HG03521 (cell line): ENCODE data around the gene CRHBP.
"Not testable (repeated sequence)": the region's sequence is repeated elsewhere in the genome, so short reads cannot be mapped to it uniquely, and the experiment has no call there.

ENCODE experiments used
- ATAC-seq: cut with Tn5 transposase; IDR thresholded peaks from one replicate; pipeline ENCODE4 v1.9.1; 2021; ENCODE audit warnings: mild to moderate bottlenecking, moderate library complexity; ENCODE audit not compliant: unreplicated experiment

CRHBP gene

GRCh38 chr5:76956033-76956432 is 3.2 kb downstream of the CRHBP start:
- ATAC-seq: no peak

DNA sequence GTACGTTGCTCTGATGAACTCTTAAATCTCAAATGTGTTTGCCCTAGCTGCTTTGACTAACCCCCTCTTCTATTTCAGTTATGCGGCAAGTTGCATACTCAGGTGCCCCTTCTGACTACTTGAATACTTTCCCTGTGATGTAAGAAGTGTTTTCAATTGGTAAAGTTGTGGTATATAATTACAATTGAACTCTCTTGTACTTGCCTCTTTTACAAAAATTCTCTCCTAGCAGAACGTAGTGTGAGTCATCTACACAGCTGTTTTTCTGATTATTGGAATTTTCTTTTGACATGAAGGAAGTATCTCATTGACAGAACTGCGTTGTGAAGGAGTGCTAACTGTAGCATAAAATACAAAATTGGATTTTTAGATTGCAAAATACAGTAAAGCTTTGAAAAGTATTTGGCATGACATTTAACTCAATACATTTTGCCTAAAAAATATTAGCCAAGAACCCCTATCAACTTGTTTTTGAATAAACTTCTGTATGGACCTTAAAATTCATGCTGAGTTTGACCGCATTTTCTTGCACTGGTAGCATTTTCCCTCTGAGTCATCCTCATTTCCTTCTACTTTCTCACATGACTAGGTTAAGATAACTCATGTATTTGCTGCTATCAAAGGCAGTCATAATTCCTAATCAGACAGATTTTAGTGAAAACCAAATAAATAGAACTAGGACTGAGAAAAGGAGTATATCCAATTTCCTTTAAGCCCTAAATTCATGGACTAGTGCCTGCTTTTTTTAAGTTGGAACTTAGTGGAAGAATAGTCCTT is 6.3 kb downstream of the CRHBP start:
- no peak for ATAC-seq

DNA sequence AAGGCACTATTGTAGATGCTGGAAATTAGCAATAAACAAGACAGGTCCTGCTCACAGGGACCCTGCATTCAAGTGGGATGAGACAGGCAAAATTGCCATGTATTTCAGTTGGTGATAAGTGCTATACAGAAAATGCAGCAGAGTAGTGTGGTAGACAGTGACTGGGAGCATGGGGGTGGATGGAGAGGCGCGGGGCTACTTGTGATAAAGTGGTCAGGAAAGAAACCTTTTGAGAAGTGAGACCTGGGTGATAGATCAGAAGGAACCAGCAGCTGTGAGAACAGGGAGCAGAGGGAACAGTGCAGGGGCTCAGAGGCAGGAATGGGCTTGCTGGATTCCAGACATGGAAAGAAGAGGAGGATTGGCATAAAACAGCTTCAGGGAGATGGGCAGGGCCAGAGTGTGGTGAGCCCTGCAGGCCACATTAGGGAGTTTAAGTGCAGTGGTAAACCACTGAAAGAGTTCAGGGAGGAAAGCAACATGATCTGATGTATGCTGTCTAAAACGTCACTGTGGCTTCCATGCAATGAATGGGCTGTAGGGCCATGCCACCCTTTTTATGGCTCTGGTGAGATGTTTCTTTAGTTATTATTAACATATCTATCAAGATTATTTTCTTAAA is 7.3 kb downstream of the CRHBP start:
- no peak for ATAC-seq

DNA sequence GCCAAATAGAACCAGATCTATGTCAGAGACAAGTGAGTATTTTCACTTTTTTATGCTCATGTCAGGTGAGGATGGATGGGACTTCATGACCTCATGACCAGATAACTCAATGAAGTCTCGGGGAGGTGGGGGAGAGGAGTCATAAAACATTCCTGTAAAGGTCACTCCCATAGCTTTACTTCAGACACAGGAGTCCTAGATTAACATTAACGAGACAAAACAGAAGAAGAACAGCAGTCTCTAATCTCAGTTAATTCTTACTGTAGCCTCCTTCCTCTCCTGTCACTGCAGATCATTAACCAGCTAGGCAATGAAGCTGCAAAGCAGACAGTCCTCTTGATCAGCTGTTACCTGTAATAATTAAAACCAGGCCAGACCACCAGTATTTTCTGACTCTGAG is 11.2 kb downstream of the CRHBP start:
- ATAC-seq: no peak

DNA sequence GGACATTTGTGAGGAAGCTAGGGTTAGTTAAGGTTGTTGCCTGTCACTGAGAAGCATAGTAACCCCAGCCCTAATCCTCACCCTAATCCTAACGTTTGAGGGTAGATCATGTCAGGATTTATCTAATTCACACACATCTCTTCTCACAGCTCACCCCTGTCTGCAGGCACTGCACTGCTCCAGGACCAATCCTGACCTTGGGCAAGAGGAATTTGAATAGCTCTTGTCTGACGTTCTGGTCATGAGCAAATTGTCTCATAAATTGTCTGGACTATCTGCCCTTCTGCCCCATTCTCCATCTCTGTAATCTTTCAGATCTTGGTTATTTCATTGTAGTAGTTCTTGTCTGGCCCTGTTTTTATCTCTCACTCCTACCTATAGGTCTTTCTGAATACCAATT is 18.7 kb downstream of the CRHBP start:
- no peak for ATAC-seq

DNA sequence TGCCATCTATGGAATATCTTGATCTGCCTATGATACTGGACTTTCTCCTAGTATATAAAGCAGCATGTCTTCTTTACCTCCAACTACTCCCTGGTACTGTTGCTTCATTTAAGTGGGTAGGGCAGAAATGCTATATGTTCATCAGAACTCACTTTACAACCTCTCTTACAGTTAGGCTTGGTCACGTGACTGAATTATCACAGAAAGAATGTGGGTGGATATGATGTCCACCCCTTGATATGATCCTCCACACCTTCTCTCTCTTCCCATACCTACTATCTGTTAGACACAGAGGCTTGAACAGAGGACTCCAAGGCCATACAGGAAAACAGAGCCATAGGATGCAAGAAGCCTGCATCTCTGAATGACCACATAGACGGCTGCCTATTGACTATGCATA is 19.8 kb downstream of the CRHBP start:
- ATAC-seq: no peak

DNA sequence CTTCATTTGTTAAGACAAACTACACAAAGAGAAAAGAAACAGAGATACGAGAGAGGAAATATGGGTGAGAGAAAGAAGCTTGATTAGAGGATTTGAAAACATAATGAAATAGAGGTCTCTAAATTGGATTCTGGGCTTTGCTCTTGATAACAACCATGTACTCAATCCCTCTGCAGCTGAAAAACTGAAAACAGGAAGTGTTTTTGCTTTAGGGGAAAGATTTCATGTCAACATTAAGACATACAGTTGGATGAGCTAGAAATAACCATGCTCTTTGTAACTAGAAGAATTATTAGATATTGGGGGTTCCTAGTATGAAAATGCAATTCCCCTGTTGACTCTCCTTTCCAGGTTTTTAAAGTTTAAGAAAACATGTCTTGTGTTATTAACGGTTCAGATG is 21.9 kb downstream of the CRHBP start:
- no peak for ATAC-seq

DNA sequence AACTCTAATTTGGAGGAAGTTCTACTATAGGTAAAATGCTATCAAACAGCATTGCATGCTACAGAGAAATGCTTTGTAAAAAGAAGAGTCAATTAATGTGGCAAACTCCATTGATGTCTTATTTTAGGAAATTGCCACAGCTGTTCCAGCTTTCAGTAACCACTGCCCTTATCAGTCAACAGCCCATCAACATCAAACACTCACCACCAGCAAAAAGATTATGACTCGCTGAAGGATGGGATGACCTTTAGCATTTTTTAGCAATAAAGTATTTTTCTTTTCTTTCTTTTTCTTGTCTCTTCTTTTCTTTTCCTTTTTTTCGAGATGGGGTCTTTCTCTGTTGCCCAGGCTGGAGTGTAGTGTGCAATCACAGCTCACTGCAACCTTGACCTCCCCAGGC is 26.0 kb downstream of the CRHBP start:
- no peak for ATAC-seq

DNA sequence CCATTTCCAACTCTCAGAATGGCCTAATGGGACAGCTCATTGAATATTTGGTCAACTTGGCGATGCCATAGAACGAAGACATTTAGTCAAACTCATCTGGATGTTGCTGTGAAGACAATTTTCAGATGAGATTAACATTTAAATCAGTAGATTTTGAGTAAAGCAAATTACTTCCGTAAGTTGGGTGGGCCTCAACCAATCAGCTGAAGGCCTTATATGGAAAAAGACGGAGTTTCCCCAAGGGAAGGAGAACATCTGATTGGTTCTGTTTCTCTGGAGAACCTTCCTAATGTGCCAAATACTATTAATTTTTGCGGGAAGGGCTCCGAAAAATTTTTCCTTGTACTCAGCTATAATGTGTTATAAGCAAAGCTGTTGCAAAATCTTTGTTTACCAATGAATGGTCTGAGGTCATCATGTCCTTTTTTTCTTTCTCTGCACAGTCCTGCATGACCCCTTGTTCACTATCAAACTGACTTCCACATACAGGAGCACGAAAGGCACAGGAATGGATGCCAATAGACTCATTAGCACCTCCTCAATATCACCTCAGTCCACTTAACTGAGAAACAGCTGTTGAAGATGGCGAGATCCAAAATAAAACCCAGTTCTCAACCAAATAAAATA is 27.8 kb downstream of the CRHBP start:
- no peak for ATAC-seq

- ATAC-seq: no peak
Observed at GRCh38 chr5:76982450-76982849, 29.6 kb downstream of the CRHBP start.

GRCh38 chr5:76983468-76983867 is 30.6 kb downstream of the CRHBP start:
- no peak for ATAC-seq

DNA sequence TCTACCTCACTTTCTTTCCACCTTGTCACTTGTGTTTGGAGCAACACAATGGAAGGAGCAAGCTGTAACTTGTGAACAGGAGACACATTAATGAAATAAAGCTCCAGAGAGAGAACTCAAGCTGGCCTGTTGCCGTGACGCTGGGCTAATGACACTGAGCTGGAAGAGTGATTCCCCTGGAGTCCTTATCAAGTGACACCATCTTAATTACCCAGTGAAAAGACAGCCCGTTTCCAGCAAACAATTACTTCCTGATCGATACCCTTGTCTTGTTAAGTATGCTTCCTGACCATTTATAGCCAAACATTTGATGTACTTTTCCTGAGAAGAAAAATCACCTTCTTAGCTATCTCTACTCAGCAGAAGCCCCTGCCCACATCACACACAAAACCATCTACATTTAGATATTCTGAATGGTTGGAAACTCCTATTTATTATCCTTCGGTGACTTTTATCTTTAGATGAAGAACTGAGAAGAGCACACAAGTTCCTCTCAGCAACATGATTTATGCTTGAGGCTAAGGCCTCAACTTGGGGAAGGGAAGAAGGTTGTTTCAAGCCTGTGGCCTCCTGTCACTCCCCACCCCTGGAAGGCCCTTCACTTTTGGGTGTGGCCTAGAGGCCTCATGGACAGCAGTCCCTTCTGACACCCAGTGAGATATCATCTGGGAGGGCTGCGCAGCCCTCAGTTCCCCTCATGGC is 34.1 kb downstream of the CRHBP start:
- ATAC-seq: no peak

GRCh38 chr5:76990899-76991459 is 38.1 kb downstream of the CRHBP start:
- ATAC-seq: no peak

DNA sequence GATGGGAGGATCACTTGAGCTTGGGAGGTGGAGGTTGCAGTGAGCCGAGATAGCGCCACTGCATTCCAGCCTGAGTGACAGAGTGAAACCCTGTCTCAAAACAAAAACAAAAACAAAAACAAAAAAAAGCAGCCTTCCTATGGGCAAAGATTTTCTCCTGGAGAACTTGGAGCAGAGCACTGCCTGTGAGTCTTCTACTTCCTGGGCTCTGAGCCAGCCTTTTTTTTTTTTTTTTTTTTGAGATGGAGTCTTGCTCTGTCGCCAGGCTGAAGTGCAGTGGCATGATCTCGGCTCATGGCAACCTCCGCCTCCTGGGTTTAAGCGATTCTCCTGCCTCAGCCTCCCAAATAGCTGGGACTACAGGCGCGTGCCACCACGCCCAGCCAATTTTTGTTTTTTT is 40.6 kb downstream of the CRHBP start:
- ATAC-seq: not testable (repeated sequence)

- no peak for ATAC-seq
Observed at GRCh38 chr5:76994337-76994736, 41.5 kb downstream of the CRHBP start.

GRCh38 chr5:76998251-76998650 is 45.4 kb downstream of the CRHBP start:
- ATAC-seq: not testable (repeated sequence)

GRCh38 chr5:76999451-76999850 is 46.6 kb downstream of the CRHBP start:
- ATAC-seq: no peak

GRCh38 chr5:77003246-77003645 is 50.4 kb downstream of the CRHBP start:
- no peak for ATAC-seq

- ATAC-seq: no peak
Observed at GRCh38 chr5:77006124-77006523, 53.3 kb downstream of the CRHBP start.

- no peak for ATAC-seq
Observed at GRCh38 chr5:77008413-77008812, 55.6 kb downstream of the CRHBP start.

DNA sequence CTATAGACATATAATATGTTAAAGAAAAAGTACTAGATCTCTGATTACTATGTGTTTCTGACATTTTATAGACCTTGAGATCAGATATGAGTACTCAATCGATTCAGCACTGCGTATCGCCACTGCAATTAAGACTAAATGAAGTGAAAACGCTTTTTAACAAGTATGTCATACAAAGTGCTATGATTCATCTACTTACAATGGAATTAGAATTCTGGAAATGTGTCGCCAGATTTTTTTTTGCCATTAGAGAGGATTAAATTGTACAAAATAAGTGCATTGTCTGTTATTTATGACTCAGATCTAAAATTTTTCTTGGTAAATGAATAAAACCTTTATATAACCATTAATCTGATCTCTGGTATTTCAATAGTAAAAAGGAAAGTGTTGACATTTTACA is 57.4 kb downstream of the CRHBP start:
- no peak for ATAC-seq
